ENCODE results near the gene SGPL1. TPM values are rescaled to one million over a fixed set of nuclear protein-coding genes. Genes with fewer than 3 reads are reported as not detected.

The SGPL1 gene
- total RNA-seq, 1 experiment from 2014 or later, result 127 TPM

GRCh38 chr10:70834021-70834420 lies 18.3 kb downstream of the SGPL1 start:
- no TSS peak for BruUV-seq (replicated peaks)
- Histone ChIP-seq H3K4me1 (peaks cover 49% of the 10 kb centered on the region), H3K9me3 (no peaks in the 10 kb centered on the region), H3K27me3 (replicated peaks; ENCODE audit: control insufficient read depth, insufficient read depth, low read length) (no peaks in the 10 kb centered on the region), H3K4me3 (ENCODE audit: low read depth, low read length) (no peak overlapping the region), H3K36me3 (ENCODE audit: control insufficient read depth, insufficient read depth, low read length) (peaks cover 3% of the 10 kb centered on the region; the same call in 1 of the 2 replicates)
- no peak overlapping the region for H3K4me3 Mint-ChIP-seq (ENCODE audit: unreplicated experiment)
- peaks cover 28% of the 10 kb centered on the region for H3K36me3 Mint-ChIP-seq (ENCODE audit: insufficient read depth, unreplicated experiment)
- ChIA-PET POLR2A (no interaction called here), CTCF (no interaction called here)
- DNase-seq, result no peak
- H3K27ac Mint-ChIP-seq (ENCODE audit: unreplicated experiment), result no peak overlapping the region
- H3K27me3 Mint-ChIP-seq (ENCODE audit: insufficient read depth, unreplicated experiment), result no peaks in the 10 kb centered on the region
- peaks cover 44% of the 10 kb centered on the region for H3K4me1 Mint-ChIP-seq (ENCODE audit: low read depth, unreplicated experiment)
- intact Hi-C loops (cut with micrococcal nuclease; ENCODE audit: unreplicated experiment), result no loop called here
- TF ChIP-seq, protein P1, sequence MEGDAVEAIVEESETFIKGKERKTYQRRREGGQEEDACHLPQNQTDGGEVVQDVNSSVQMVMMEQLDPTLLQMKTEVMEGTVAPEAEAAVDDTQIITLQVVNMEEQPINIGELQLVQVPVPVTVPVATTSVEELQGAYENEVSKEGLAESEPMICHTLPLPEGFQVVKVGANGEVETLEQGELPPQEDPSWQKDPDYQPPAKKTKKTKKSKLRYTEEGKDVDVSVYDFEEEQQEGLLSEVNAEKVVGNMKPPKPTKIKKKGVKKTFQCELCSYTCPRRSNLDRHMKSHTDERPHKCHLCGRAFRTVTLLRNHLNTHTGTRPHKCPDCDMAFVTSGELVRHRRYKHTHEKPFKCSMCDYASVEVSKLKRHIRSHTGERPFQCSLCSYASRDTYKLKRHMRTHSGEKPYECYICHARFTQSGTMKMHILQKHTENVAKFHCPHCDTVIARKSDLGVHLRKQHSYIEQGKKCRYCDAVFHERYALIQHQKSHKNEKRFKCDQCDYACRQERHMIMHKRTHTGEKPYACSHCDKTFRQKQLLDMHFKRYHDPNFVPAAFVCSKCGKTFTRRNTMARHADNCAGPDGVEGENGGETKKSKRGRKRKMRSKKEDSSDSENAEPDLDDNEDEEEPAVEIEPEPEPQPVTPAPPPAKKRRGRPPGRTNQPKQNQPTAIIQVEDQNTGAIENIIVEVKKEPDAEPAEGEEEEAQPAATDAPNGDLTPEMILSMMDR (IDR thresholded peaks at IDR 0.05; ENCODE audit: insufficient read depth in 1 of 2, low read depth in 1 of 2, low read length in 1 of 2, severe bottlenecking in 1 of 2, unreplicated experiment in 1 of 2), result no peak
- H3K9me3 Mint-ChIP-seq (ENCODE audit: unreplicated experiment), result no peaks in the 10 kb centered on the region

- no TSS peak for BruUV-seq (replicated peaks)
- peaks cover 3% of the 10 kb centered on the region; the same call in 1 of the 2 replicates for H3K36me3 ChIP-seq (ENCODE audit: control insufficient read depth, insufficient read depth, low read length)
- H3K27ac Mint-ChIP-seq (ENCODE audit: unreplicated experiment), result no peak overlapping the region
- POLR2A ChIA-PET, result interaction anchor here (0.6 kb wide), 1 partner anchor 411 kb away, joined by 4 read pairs; no protein-coding TSS in a partner anchor
- H3K27me3 Mint-ChIP-seq (ENCODE audit: insufficient read depth, unreplicated experiment), result no peaks in the 10 kb centered on the region
- H3K4me3 Mint-ChIP-seq (ENCODE audit: unreplicated experiment), result no peak overlapping the region
- H3K4me3 ChIP-seq (ENCODE audit: low read depth, low read length), result no peak overlapping the region
- H3K4me1 ChIP-seq, result peaks cover 43% of the 10 kb centered on the region
- CTCF ChIA-PET, result interaction anchor here (1.3 kb wide), 1 partner anchor 11 kb away, joined by 3 read pairs; no protein-coding TSS in a partner anchor
- intact Hi-C loops (cut with micrococcal nuclease; ENCODE audit: unreplicated experiment), result no loop called here
- TF ChIP-seq, protein P1 (IDR thresholded peaks at IDR 0.05; ENCODE audit: insufficient read depth in 1 of 2, low read depth in 1 of 2, low read length in 1 of 2, severe bottlenecking in 1 of 2, unreplicated experiment in 1 of 2), result no peak
- H3K9me3 Mint-ChIP-seq (ENCODE audit: unreplicated experiment), result no peaks in the 10 kb centered on the region
- no peak for DNase-seq
- H3K4me1 Mint-ChIP-seq (ENCODE audit: low read depth, unreplicated experiment), result peaks cover 39% of the 10 kb centered on the region
- no peaks in the 10 kb centered on the region for H3K9me3 ChIP-seq
- no peaks in the 10 kb centered on the region for H3K27me3 ChIP-seq (replicated peaks; ENCODE audit: control insufficient read depth, insufficient read depth, low read length)
- peaks cover 28% of the 10 kb centered on the region for H3K36me3 Mint-ChIP-seq (ENCODE audit: insufficient read depth, unreplicated experiment)
Measured at GRCh38 chr10:70834441-70835151, 18.8 kb downstream of the SGPL1 start.

GRCh38 chr10:70836319-70836718 lies 20.6 kb downstream of the SGPL1 start:
- no peak overlapping the region for H3K4me3 ChIP-seq (ENCODE audit: low read depth, low read length)
- BruUV-seq (replicated peaks), result no TSS peak
- H3K4me1 ChIP-seq, result peaks cover 26% of the 10 kb centered on the region
- TF ChIP-seq, protein P1 (IDR thresholded peaks at IDR 0.05; ENCODE audit: insufficient read depth in 1 of 2, low read depth in 1 of 2, low read length in 1 of 2, severe bottlenecking in 1 of 2, unreplicated experiment in 1 of 2), result no peak
- ChIA-PET POLR2A (no interaction called here), CTCF (interaction anchor here (0.6 to 0.7 kb wide), 3 partner anchors 14 to 71 kb away, joined by 3 to 5 read pairs (median 4); no protein-coding TSS in a partner anchor)
- Mint-ChIP-seq H3K27me3 (ENCODE audit: insufficient read depth, unreplicated experiment) (no peaks in the 10 kb centered on the region), H3K4me3 (ENCODE audit: unreplicated experiment) (no peak overlapping the region), H3K36me3 (ENCODE audit: insufficient read depth, unreplicated experiment) (peaks cover 32% of the 10 kb centered on the region), H3K27ac (ENCODE audit: unreplicated experiment) (no peak overlapping the region), H3K9me3 (ENCODE audit: unreplicated experiment) (peaks cover under 1% of the 10 kb centered on the region), H3K4me1 (ENCODE audit: low read depth, unreplicated experiment) (peaks cover 25% of the 10 kb centered on the region)
- no peaks in the 10 kb centered on the region for H3K27me3 ChIP-seq (replicated peaks; ENCODE audit: control insufficient read depth, insufficient read depth, low read length)
- no peak for DNase-seq
- H3K9me3 ChIP-seq, result no peaks in the 10 kb centered on the region
- H3K36me3 ChIP-seq (ENCODE audit: control insufficient read depth, insufficient read depth, low read length), result peaks cover 4% of the 10 kb centered on the region; the same call in 1 of the 2 replicates
- intact Hi-C loops (cut with micrococcal nuclease; ENCODE audit: unreplicated experiment), result no loop called here

Data from Caco-2 (cell line).